ENCODE results near the gene FRMD4B. TPM values are rescaled to one million over a fixed set of nuclear protein-coding genes. Genes with fewer than 3 reads are reported as not detected.

Gene FRMD4B
- total RNA-seq, 3 donors from 2014 or later (not counting 1 experiment from before 2014, with no cell fraction given), result 8.5 to 19.8 (median 9.4) TPM

- ATAC-seq, result no peak
- 90% methylated on average over 4 of the region's 5 CpGs for WGBS (ENCODE audit: insufficient coverage)
- intact Hi-C loops (cut with micrococcal nuclease), result no loop called here
- DNase-seq, result no peak
- Histone ChIP-seq H3K27ac (ENCODE audit: low read length) (no peak overlapping the region), H3K9me3 (ENCODE audit: control insufficient read depth, insufficient read depth, low read length) (no peaks in the 10 kb centered on the region), H3K36me3 (ENCODE audit: control insufficient read depth, insufficient read depth, low read length) (no peaks in the 10 kb centered on the region), H3K4me1 (ENCODE audit: control insufficient read depth, insufficient read depth, low read length) (peaks cover 4% of the 10 kb centered on the region), H3K4me3 (ENCODE audit: low read length) (no peak overlapping the region), H3K27me3 (ENCODE audit: control insufficient read depth, insufficient read depth, low read length) (no peaks in the 10 kb centered on the region)
- H3K9me3 Mint-ChIP-seq, result no peaks in the 10 kb centered on the region
- no peaks in the 10 kb centered on the region for H3K36me3 Mint-ChIP-seq
- H3K27me3 Mint-ChIP-seq (ENCODE audit: low read depth in 2 of 2), result no peaks in the 10 kb centered on the region
- peaks cover 6% of the 10 kb centered on the region in 2 donors for H3K4me1 Mint-ChIP-seq
- no peak overlapping the region for H3K4me3 Mint-ChIP-seq
- H3K27ac Mint-ChIP-seq, result no peak overlapping the region
- TF ChIP-seq, protein P1, sequence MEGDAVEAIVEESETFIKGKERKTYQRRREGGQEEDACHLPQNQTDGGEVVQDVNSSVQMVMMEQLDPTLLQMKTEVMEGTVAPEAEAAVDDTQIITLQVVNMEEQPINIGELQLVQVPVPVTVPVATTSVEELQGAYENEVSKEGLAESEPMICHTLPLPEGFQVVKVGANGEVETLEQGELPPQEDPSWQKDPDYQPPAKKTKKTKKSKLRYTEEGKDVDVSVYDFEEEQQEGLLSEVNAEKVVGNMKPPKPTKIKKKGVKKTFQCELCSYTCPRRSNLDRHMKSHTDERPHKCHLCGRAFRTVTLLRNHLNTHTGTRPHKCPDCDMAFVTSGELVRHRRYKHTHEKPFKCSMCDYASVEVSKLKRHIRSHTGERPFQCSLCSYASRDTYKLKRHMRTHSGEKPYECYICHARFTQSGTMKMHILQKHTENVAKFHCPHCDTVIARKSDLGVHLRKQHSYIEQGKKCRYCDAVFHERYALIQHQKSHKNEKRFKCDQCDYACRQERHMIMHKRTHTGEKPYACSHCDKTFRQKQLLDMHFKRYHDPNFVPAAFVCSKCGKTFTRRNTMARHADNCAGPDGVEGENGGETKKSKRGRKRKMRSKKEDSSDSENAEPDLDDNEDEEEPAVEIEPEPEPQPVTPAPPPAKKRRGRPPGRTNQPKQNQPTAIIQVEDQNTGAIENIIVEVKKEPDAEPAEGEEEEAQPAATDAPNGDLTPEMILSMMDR (IDR thresholded peaks at IDR 0.05), result no peak
These were observed 175.7 kb downstream of the FRMD4B start for GRCh38 chr3:69210068-69210730.

DNA sequence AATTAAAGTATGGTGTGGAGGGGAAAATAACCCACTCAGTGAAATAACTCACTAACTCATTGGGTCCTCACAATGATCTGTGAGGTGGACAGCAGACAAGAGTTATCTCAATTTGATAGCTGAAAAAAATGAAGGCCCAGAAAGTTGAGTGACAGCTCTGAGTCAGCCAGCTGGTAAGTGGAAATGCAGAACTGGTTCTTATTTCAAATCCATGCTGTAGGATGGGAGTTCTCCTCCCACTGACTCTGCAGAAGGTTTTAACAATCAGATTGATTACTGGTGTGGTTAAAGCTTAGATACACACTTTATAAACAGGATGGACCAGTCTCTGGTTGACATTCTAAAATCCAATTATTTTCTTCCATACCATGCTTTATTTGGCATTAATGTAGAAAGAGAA lies 176.5 kb downstream of the FRMD4B start:
- Mint-ChIP-seq H3K4me1 (peaks cover 6% of the 10 kb centered on the region in 2 donors), H3K9me3 (no peaks in the 10 kb centered on the region), H3K27me3 (ENCODE audit: low read depth in 2 of 2) (no peaks in the 10 kb centered on the region), H3K4me3 (no peak overlapping the region), H3K36me3 (no peaks in the 10 kb centered on the region), H3K27ac (no peak overlapping the region)
- no peak for DNase-seq
- intact Hi-C loops (cut with micrococcal nuclease), result no loop called here
- TF ChIP-seq, protein P1 (IDR thresholded peaks at IDR 0.05), result no peak
- no peaks in the 10 kb centered on the region for H3K36me3 ChIP-seq (ENCODE audit: control insufficient read depth, insufficient read depth, low read length)
- no peaks in the 10 kb centered on the region for H3K27me3 ChIP-seq (ENCODE audit: control insufficient read depth, insufficient read depth, low read length)
- no peak for ATAC-seq
- H3K4me3 ChIP-seq (ENCODE audit: low read length), result no peak overlapping the region
- peaks cover 4% of the 10 kb centered on the region for H3K4me1 ChIP-seq (ENCODE audit: control insufficient read depth, insufficient read depth, low read length)
- H3K27ac ChIP-seq (ENCODE audit: low read length), result no peak overlapping the region
- no peaks in the 10 kb centered on the region for H3K9me3 ChIP-seq (ENCODE audit: control insufficient read depth, insufficient read depth, low read length)

GRCh38 chr3:69207031-69207430 lies 178.9 kb downstream of the FRMD4B start:
- DNase-seq (no peak), ATAC-seq (no peak)
- Mint-ChIP-seq H3K4me1 (no peaks in the 10 kb centered on the region), H3K9me3 (no peaks in the 10 kb centered on the region), H3K36me3 (no peaks in the 10 kb centered on the region), H3K4me3 (no peak overlapping the region), H3K27me3 (ENCODE audit: low read depth in 2 of 2) (no peaks in the 10 kb centered on the region), H3K27ac (no peak overlapping the region)
- Histone ChIP-seq H3K9me3 (ENCODE audit: control insufficient read depth, insufficient read depth, low read length) (no peaks in the 10 kb centered on the region), H3K36me3 (ENCODE audit: control insufficient read depth, insufficient read depth, low read length) (no peaks in the 10 kb centered on the region), H3K4me1 (ENCODE audit: control insufficient read depth, insufficient read depth, low read length) (peaks cover 4% of the 10 kb centered on the region), H3K27me3 (ENCODE audit: control insufficient read depth, insufficient read depth, low read length) (no peaks in the 10 kb centered on the region), H3K27ac (ENCODE audit: low read length) (no peak overlapping the region), H3K4me3 (ENCODE audit: low read length) (no peak overlapping the region)
- TF ChIP-seq, protein P1 (IDR thresholded peaks at IDR 0.05), result no peak
- WGBS (ENCODE audit: insufficient coverage), result 92% methylated on average over 1 of the region's 1 CpG
- intact Hi-C loops (cut with micrococcal nuclease), result no loop called here

- H3K27me3 ChIP-seq (ENCODE audit: control insufficient read depth, insufficient read depth, low read length), result no peaks in the 10 kb centered on the region
- H3K9me3 ChIP-seq (ENCODE audit: control insufficient read depth, insufficient read depth, low read length), result no peaks in the 10 kb centered on the region
- WGBS (ENCODE audit: insufficient coverage), result 100% methylated on average over 1 of the region's 1 CpG
- no peak overlapping the region for H3K27ac ChIP-seq (ENCODE audit: low read length)
- DNase-seq (no peak), ATAC-seq (no peak)
- Mint-ChIP-seq H3K4me1 (no peaks in the 10 kb centered on the region), H3K27me3 (ENCODE audit: low read depth in 2 of 2) (no peaks in the 10 kb centered on the region), H3K9me3 (no peaks in the 10 kb centered on the region), H3K36me3 (no peaks in the 10 kb centered on the region), H3K27ac (no peak overlapping the region), H3K4me3 (no peak overlapping the region)
- H3K36me3 ChIP-seq (ENCODE audit: control insufficient read depth, insufficient read depth, low read length), result no peaks in the 10 kb centered on the region
- H3K4me1 ChIP-seq (ENCODE audit: control insufficient read depth, insufficient read depth, low read length), result peaks cover 4% of the 10 kb centered on the region
- TF ChIP-seq, protein P1 (IDR thresholded peaks at IDR 0.05), result no peak
- H3K4me3 ChIP-seq (ENCODE audit: low read length), result no peak overlapping the region
- intact Hi-C loops (cut with micrococcal nuclease), result no loop called here
These were observed 180.5 kb downstream of the FRMD4B start for GRCh38 chr3:69205385-69205784.

All from natural killer cell (primary cell).